Placental pericyte (primary cell): ENCODE results near the gene ZNRF1. TPM values are rescaled to one million over a fixed set of nuclear protein-coding genes. Genes with fewer than 3 reads are reported as not detected.

Source experiments
- total RNA-seq: library from RNA; depleted of rRNA; stranded (reverse); fragments of >200 nt; gene quantifications from 2 replicates; pipeline ENCODE4 v1.2.3, GENCODE V29; 2012

ZNRF1 gene
- 18.6 and 26.3 TPM in 2 replicates for total RNA-seq

GRCh38 chr16:74998481-74999218 is at the start of gene ZNRF1:
ZNRF1 (plus strand) TSS chr16:74999024; CDS start chr16:74999672, 648 bp downstream.

GRCh38 chr16:74984529-74985296 is 14.1 kb upstream of the ZNRF1 start, which contains the start of gene WDR59:
WDR59 (minus strand) TSS chr16:74985123; CDS start chr16:74985017, 106 bp downstream.

GRCh38 chr16:75116081-75116910 is 117.5 kb downstream of the ZNRF1 start, which contains the start of gene LDHD:
LDHD (minus strand) TSS chr16:75116780; CDS start chr16:75116720, 60 bp downstream.

GRCh38 chr16:75148311-75149195 is 149.7 kb downstream of the ZNRF1 start, which contains the start of gene ZFP1:
ZFP1 (plus strand) TSS chr16:75148524; CDS start chr16:75152952, 4,428 bp downstream.

Other genes with a start within 250 kb of the ZNRF1 start
- not detected in 2 replicates for gene FA2H, start 224.2 kb upstream of the ZNRF1 start, total RNA-seq
- 18.6 and 28.0 TPM in 2 replicates for gene WDR59, start 13.9 kb upstream of the ZNRF1 start, total RNA-seq
- 0.29 and 1.5 TPM in 2 replicates for gene LDHD, start 117.8 kb downstream of the ZNRF1 start, total RNA-seq
- 7.2 and 19.5 TPM in 2 replicates for gene ZFP1, start 149.5 kb downstream of the ZNRF1 start, total RNA-seq
- not detected in 2 replicates for gene CTRB2, start 208.1 kb downstream of the ZNRF1 start, total RNA-seq
- gene CTRB1, start 220.0 kb downstream of the ZNRF1 start, total RNA-seq: not detected in 2 replicates